NCI-H82 (cell line): ENCODE results near the gene RIPOR3.
"Not testable (repeated sequence)": the region's sequence is repeated elsewhere in the genome, so short reads cannot be mapped to it uniquely, and the experiment has no call there.

Experiments used
- DNase-seq: peaks from one replicate; lab custom pipeline; 2025; lab: John Stamatoyannopoulos, UW

The RIPOR3 gene

GRCh38 chr20:50680105-50680960 lies 11.0 kb downstream of the RIPOR3 start:
- no peak for DNase-seq

- no peak for DNase-seq
These were observed 11.6 kb downstream of the RIPOR3 start for GRCh38 chr20:50679753-50680104.

- DNase-seq = no peak
These were observed 13.0 kb downstream of the RIPOR3 start for GRCh38 chr20:50678169-50678898.

- DNase-seq = no peak
These were observed 14.5 kb downstream of the RIPOR3 start for GRCh38 chr20:50676858-50677257.

DNA sequence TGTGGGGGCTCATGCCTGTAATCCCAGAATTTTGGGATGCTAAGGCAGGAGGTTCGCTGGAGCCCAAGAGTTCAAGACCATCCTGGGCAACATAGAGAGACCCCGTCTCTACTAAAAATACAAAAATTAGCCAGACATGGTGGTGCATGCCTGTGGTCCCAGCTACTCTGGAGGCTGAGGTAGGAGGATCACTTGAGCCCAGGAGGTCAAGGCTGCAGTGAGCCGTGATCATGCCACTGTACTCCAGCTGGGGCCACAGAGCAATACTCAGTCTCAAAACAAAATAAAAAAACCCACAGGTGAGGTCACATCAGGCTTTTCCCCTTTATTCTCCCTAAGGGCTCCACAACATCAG lies 15.0 kb downstream of the RIPOR3 start:
- not testable (repeated sequence) for DNase-seq

DNA sequence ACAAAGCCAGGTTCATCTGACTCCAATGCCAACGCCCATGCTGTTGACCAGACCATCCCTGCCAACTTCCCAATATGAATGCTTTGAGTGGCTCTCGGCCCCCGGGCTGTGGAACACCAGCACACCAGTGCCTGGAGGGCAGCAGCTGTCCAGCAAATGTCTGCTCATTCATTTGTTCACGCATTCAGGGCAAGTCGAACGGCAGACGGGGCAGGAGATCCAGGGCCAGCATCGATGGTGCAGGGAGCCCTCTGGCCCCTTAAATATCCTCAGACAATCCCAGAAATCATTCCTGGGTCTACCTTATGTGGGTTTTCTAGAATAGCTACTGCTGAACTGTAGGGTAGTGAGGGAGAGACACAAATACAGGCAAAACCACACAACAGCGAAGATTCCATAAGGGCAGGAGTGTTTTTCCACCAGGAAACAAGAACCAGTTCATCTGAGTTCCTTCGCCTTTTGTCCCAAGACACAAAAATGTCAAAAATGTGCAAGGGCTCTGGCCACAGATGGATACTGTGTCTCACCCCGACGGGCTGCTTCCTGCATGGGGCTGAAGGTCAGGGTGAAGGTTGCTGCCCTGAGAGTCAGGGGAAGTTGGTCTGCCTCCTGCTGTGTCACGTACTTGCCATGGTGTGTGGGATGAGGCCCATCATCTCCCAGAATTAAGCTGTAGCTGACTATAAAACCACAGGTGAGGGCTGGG lies 15.5 kb downstream of the RIPOR3 start:
- DNase-seq = no peak

- peak; percentile 79 for DNase-seq
These were observed 17.1 kb downstream of the RIPOR3 start for GRCh38 chr20:50674138-50674825.

GRCh38 chr20:50673466-50674137 lies 17.7 kb downstream of the RIPOR3 start:
- DNase-seq = peak; percentile 83

- DNase-seq = no peak
These were observed 18.2 kb downstream of the RIPOR3 start for GRCh38 chr20:50673146-50673465.

- DNase-seq = no peak
These were observed 18.8 kb downstream of the RIPOR3 start for GRCh38 chr20:50672400-50673145.

DNA sequence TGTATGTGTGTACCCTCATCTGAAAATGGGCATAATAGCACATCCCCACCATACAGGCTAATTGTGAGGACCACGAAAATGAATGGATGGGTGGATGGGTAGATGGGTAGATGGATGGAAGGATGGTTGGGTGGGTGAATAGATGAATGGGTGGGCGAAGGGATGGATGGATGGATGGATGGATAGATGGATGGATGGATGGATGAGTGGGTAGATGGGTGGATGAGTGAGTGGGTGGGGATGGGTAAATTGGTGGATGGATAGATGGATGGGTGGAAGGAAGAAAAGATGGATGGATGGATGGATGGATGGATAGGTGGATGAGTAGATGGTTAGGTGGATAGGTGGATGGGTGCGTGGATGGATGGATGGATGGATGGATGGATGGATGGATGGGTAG lies 19.7 kb downstream of the RIPOR3 start:
- no peak for DNase-seq

DNA sequence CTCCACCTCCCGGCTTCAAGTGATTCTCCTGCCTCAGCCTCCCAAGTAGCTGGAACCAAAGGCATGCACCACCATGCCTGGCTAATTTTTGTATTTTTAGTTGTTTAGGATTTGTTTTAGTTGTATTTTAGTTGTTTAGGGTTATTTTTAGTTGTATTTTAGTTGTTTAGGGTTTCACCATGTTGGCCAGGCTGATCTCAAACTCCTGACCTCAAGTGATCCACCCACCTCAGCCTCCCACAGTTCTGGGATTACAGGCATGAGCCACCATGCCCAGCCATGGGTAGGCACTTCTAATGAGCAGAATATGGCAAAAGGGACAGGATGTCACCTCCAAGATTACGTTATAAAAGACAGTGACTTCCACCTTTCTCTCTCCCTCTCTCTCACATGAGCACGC lies 20.3 kb downstream of the RIPOR3 start:
- not testable (repeated sequence) for DNase-seq

DNA sequence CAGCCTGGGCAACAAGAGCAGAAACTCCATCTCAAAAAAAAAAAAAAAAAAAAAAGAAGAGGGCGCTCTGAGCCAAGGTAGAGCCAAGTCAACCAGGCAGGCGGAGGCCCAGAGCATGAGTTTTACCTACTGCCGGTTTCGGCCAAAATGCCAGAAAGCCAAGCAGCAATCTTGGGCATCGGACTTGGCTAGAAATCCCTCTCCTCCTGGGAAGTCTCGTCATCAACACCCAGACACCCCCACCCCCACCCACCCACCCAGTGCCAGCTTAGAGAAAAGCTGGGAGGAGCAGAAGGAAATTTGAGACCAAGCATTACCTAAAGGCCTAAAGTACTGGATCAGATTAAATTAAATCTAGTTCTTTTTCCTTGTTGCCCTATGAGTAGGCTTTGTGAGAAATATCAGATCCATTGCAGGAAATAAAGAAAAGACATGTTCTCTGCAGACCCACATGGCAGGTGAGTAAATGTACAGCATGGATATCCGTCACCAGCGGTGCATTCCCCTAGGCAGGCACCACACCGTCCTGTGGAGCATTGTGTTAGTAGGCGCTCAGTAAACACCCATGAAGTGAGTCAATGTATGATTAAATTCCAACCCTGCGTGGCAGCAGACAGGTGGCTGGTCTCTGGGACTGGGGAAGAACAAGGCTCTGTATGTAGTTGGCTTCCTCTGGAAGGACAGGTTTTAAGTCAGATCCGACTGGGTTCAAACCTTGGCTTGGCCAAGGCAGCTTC lies 21.0 kb downstream of the RIPOR3 start:
- peak; percentile 62 for DNase-seq

GRCh38 chr20:50668798-50669197 lies 22.5 kb downstream of the RIPOR3 start:
- DNase-seq = no peak

DNA sequence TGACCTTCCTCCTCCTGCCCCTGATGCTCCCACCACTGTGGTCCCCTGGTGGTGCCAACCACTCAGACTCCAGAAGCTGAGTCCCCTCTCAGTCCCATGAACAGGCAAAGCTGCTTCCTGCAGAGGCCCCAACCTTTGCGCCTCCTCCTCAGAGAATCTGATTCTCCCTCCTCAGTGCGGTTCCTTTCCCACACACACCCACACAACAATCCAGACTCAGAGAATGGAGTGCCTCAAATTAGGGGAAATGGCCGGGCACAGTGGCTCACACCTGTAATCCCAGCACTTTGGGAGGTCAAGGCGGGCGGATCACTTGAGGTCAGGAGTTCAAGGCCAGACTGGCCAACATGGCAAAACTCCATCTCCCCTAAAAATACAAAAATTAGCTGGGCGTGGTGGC lies 23.0 kb downstream of the RIPOR3 start:
- DNase-seq = no peak

GRCh38 chr20:50666709-50667298 lies 24.5 kb downstream of the RIPOR3 start:
- no peak for DNase-seq

DNA sequence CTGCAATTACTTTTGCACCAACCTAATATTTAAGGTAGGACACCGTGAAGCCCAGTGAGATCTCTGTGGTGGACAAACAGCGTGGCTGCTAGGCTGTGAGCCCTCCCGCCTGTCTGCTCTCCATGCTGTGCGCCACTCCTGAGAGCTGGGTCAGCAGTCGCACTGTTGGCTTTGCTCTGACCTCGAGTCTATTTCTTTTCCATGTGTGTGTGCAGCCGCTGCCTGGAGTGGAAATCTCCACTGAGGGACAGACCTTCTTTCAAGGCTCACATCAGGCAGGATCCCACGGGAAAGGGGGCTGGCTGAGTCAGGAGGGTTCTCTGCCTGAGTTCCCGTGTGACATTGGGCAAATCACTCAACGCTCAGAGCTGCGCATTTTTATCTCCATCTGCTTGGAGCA lies 27.1 kb downstream of the RIPOR3 start:
- DNase-seq = no peak

DNA sequence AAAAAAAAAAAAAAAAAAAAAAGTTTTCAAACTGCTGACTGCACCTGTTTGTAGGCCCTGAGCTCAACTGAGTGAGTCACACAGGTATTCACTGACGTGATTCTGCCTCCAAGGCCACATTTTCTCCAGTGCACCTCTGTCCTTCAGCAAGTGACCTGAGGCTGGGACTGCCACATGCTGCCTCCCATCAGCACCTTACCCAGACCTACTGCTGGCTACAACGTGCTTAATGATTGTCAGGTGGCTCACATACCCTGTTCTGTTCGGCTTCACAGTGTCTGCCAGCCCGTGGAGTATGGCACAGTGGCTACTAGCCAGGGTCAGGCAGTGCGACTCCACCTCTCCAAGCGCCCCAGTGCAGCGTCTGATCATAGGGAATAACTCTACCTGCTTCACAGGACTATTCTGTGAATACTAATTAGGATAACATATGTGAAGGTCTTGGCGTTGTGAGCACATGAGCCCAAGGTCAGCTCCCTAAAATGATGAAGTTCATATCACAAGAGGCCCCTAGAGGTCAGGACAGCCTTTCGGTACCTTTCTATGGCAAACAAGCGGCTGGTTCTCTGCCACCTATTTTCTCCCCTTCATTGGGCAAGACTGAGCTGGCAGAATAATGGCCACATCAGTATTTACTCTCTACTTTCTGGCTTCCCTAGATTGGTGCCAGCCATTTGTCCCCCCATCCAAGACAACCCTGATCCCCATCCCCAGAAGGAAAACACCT lies 28.1 kb downstream of the RIPOR3 start:
- peak; percentile 64 for DNase-seq

- no peak for DNase-seq
These were observed 31.2 kb downstream of the RIPOR3 start for GRCh38 chr20:50659975-50660670.
